Activated T-cell treated with anti-CD3 and anti-CD28 coated beads, Interleukin-2, amount 50 U/mL, for 48 hours (primary cell): Measurements from ENCODE around the gene CDK13.
A peak's percentile ranks its signal among the peaks of the same experiment; 100 is the strongest.
"Not testable (repeated sequence)": the region's sequence is repeated elsewhere in the genome, so short reads cannot be mapped to it uniquely, and the experiment has no call there.

Source experiments
- DNase-seq, 2 experiments: peaks; one replicate each; pipeline ENCODE4 v3.0.0-alpha.2; 2020

The CDK13 gene

GRCh38 chr7:40105879-40106473, 155.9 kb downstream of the CDK13 start:
- no peak for DNase-seq

DNA sequence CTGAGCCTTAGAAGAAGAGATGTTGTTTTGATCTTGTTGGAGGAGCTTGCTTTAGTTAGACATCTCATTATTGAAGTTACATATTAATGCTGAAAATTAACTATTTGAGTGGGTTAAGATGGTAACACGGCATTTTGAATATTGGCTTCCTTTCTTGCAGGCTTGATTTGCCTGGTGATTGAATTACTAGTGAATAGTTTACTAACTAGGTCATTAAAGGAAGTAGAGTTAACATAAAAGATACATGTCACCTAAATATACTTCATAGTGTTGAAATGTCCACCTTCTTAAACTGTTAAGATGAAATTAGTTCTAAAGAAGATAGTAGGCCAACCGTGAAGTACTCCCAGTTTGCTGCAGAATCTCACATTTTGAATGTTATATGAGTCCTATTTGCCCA, 165.9 kb downstream of the CDK13 start:
- no peak for DNase-seq

- DNase-seq = not testable (repeated sequence)
These were observed 167.1 kb downstream of the CDK13 start for GRCh38 chr7:40117199-40117598.

DNA sequence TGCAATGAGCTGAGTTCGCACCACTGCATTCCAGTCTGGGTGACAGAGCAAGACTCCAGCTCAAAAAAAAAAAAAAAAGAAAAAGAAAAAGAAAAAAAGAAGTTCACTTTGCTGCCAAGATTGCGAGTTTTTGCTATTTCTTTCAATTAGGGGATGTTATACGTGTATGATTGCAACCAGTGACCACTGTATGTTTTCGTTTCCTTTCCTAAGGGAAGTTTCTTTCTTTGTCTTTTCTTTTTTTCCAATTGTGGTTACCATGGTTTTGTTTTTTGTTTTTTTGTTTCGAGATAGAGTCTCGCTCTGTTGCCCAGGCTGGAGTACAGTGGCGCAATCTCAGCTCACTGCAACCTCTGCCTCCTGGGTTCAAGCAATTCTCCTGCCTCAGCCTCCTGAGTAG, 168.1 kb downstream of the CDK13 start:
- DNase-seq = not testable (repeated sequence)

DNA sequence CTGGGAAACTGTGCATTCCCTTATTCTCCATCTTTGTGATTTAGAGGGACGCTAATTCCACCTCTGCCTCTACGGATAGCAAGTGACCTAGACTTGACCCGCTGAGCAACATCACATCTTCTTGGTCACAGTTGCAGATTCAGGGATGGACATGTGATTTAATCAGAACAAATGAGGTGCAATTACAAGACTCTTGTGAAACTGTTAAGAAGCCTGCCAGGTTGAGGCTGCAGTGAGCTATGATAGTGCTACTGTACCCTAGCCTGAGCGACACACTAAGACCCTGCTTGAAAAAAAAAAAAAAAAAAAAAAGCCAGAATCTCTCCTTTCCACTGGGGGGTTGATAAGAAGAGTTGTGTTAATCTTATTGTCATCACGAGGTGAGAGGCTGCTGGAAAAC, 170.0 kb downstream of the CDK13 start:
- DNase-seq = no peak

DNA sequence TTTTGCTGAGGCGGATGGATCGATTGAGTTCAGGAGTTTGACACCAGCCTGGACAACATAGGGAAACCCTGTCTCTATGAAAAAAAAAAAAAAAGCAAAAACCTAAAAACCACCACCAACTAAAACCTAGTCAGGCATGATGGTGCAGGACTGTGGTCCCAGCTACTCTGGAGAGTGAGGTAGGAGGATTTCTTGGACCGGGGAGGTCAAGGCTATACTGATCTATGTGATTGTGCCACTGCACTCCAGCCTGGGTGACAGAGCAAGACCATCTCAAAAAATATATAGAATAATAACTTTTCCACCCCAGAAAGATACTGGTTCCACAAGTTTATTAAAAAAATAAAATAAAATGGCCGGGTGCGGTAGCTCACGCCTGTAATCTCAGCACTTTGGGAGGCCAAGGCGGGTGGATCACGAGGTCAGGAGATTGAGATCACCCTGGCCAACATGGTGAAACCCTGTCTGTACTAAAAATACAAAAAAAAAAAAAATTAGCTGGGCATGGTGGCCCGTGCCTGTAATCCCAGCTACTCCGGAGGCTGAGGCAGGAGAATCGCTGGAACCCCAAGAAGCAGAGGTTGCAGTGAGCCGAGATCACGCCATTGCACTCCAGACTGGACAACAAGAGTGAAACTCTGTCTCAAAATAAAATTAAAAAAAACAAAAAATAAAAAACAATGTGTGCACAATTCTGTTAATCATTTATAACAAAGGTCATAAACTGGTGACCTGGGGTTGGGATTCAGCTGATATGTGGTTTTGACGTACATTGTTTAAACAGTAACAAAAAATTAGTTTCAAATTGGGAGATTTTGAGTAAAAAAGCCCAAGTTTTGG, 172.3 kb downstream of the CDK13 start:
- DNase-seq = not testable (repeated sequence)

DNA sequence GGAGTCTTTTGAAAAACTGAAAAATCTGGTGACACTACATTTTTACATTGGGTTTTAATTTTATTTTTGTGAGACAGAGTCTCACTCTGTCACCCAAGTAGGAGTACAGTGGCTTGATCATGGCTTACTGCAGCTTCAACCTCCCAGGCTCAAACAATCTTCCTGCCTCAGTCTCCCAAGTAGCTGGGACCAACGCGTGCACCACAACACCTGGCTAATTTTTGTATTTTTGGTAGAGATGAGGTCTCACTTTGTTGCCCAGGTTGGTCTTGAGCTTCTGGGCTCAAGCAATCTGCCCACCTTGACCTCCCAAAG, 172.8 kb downstream of the CDK13 start:
- DNase-seq = no peak

GRCh38 chr7:40133561-40134427, 183.7 kb downstream of the CDK13 start:
- DNase-seq = no peak

DNA sequence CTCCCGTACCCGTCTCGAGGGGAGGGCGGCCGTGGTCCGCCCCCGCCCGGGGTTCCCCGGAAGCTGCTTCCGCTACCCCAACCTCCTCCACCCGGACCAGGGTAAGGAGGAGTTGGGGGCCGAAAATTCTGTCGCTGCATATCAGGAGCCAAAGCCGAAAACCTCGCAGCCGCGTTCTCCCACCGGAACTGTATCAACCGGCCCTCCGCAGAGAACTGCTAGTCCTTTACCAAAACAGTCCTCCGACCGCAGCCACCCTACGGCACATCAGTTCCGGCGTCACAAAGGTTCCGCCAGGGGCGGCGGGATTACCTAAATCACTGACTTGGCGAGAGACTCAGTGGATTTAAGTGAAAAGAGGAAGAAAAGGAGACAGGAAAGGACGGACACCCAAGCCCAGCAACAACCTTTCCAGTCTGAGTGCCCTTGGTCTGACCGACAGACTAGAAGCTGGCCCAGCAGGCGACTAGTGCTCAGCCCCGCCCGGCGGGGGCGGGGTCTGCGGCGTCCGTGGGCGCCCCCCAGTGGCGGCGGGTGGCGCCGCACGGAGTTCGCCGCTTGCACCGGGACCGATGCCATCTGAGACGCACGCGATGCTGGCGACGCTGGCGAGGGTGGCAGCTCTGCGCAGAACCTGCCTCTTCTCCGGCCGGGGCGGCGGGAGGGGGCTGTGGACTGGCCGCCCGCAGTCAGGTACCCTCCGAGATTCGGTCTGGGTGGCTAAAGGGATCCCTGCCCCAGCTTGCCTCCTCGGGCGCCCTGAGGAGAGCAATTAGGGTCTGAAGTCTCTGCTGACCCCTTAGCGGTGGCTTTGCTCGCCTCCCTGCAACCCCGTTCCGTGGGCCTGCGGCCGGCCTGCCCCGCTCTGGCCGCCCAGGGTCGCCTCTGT, 184.6 kb downstream of the CDK13 start, which contains the start of the genes MPLKIP and SUGCT:
Gene MPLKIP, minus strand, starts transcription at position 195 of the 889 bp plus-strand sequence. Its CDS starts 55 bp downstream, at position 140.
Gene SUGCT, plus strand, starts transcription at position 578 of the 889 bp plus-strand sequence.
- DNase-seq = peak; percentile 92 to 93

- no peak for DNase-seq
These were observed 185.2 kb downstream of the CDK13 start for GRCh38 chr7:40135317-40135610.

- DNase-seq = no peak
These were observed 187.5 kb downstream of the CDK13 start for GRCh38 chr7:40137563-40137962.

DNA sequence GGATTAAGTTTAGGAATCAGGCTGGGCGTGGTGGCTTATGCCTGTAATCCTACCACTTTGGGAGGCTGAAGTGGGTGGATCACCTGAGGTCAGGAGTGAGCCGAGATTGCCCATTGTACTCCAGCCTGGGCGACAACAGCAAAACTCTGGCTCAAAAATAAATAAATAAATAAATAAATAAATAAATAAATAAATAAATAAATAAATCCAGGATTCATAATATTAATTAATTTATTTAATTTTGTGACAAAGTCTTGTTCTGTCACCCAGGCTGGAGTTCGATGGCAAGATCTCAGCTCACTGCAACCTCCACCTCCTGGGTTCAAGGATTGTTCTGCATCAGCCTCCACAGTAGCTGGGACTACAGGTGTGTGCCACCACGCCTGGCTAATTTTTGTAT, 188.9 kb downstream of the CDK13 start:
- DNase-seq = no peak

- DNase-seq = not testable (repeated sequence)
These were observed 189.8 kb downstream of the CDK13 start for GRCh38 chr7:40139891-40140290.

- DNase-seq = not testable (repeated sequence)
These were observed 191.9 kb downstream of the CDK13 start for GRCh38 chr7:40141916-40142315.

DNA sequence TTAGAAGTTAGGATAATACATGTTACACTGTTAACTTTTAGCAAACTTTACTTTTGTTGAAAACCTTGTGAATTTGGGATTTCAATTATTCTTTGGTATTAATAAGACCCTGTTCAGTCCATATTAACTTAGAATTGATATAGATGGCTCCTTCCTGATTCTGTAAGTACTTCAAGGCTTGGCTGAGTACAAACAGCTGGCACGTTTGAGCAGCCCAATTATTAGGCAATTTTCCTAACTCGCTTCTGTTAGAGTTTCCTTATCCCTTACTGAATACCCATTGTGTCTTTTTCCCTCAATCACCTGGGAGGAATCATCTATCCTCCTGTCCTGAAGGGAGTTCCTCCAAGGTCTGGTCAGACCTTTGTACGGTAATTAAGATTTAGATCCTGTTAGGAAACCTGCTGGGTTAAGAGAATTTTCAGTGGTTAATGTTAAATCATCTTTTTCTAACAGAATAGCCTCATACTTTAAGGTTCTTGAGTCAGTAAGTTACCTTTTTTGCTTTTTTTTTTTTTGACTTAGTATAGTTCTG, 195.6 kb downstream of the CDK13 start:
- DNase-seq = not testable (repeated sequence)

DNA sequence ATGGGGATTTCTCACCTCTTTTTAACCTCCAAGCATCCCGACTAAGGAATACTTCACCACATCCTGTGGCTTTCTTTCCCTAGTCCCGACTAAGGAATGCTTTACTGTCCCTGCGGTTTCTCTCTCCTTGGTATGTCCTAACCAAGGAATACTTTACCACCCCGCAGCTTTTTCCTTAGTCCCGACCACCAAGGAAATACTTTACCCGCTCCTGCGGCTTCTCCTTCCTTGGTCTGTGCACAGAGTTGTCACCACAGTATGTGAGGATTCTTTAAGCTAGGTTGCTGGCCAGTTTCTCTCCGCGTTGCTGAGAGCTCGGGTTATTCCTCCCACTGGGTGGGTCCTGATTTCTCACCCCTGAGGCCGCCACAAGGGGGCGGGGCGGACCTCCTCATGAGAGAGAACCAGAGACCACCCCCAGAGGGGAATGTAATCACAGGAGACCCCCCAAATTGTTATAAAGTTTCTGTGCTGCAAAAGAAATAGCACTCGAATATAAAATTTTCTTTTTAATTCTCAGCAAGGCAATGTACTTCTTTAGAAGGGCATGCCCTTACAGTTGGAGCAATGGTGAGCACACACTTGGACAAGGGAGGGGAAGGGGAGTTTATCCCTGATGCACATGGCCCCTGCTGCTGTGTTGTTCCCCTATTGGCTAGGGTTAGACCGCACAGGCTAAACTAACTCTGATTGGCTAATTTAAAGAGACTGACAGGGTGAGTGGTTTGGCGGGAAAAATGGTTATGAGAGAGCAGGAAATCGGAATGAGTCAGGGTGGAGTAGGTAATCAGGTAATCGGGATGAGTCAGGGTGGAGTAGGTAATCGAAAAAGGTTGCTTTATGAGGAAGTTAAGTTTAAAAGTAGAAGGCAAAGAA, 197.6 kb downstream of the CDK13 start:
- no peak for DNase-seq

GRCh38 chr7:40148247-40148580, 198.2 kb downstream of the CDK13 start:
- DNase-seq = not testable (repeated sequence)

- no peak for DNase-seq
These were observed 198.6 kb downstream of the CDK13 start for GRCh38 chr7:40148671-40149070.
